B cell (primary cell): ENCODE measurements around the gene TMEM236.

Source experiments
- CTCF ChIP-seq: fragments of 200-600 bp; IDR thresholded peaks from one replicate; pipeline ENCODE4 v1.8.0; 2022; ENCODE audit warnings: antibody characterized with exemption, mild to moderate bottlenecking
- EZH2 ChIP-seq: IDR thresholded peaks from 2 replicates; pipeline ENCODE4 v1.6.1; 2012; ENCODE audit warnings: borderline replicate concordance, low read depth, mild to moderate bottlenecking, moderate library complexity, low read length; ENCODE audit not compliant: insufficient read depth, poor library complexity, severe bottlenecking

DNA sequence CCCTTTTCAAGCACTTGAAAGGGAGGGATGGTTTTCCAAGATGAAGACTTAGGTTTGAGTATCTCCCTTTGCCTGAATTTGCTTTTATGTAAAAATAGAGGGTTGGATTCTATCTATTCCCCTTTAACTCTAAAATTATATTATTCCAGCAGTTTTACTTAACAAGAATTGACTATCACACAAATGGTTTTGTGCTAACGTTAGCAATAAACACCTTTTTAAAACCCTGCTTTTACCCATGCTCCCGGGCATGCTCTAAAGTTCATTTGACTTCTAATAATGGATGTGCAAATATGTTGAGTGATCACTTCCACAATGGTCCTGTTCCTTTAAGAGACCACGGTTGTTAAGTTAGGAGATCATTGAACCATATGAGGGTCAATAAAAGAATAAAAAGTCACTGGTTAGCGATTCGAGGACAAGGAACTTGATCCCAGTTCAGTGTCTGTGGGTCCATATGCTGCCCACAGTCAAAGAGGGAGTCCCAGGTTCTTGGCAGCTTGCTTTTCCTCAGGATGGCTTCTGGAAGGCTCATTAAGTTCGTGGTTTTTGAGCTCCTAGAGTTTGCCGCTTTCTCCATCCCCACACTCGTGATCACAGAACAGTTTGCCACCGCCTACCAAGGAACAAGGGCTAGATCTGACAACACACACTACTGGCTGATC, at the start of gene TMEM236:
- no peak for TF ChIP-seq CTCF
- TF ChIP-seq EZH2, result no peak
